Measurements from ENCODE around the gene HEATR5A.

DNA sequence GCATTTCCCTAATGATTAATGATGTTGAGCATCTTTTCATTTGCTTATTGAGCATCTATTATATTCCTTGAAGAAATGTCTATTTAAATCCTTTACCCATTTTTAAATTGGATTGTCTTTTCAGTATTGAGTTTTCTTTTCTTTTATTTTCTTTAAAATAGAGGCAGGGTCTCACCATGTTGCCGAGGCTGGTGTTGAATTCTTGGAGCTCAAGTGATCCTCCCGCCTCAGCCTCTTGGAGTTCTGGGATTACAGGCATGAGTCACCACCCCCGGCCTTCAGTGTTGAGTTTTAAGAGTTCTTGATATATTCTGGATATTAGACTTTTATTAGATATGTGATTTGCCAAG is 139.5 kb downstream of the HEATR5A start:
- TF ChIP-seq, protein P1, sequence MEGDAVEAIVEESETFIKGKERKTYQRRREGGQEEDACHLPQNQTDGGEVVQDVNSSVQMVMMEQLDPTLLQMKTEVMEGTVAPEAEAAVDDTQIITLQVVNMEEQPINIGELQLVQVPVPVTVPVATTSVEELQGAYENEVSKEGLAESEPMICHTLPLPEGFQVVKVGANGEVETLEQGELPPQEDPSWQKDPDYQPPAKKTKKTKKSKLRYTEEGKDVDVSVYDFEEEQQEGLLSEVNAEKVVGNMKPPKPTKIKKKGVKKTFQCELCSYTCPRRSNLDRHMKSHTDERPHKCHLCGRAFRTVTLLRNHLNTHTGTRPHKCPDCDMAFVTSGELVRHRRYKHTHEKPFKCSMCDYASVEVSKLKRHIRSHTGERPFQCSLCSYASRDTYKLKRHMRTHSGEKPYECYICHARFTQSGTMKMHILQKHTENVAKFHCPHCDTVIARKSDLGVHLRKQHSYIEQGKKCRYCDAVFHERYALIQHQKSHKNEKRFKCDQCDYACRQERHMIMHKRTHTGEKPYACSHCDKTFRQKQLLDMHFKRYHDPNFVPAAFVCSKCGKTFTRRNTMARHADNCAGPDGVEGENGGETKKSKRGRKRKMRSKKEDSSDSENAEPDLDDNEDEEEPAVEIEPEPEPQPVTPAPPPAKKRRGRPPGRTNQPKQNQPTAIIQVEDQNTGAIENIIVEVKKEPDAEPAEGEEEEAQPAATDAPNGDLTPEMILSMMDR (optimal IDR thresholded peaks at IDR 0.05 in 1 of 3, IDR thresholded peaks at IDR 0.05 in 1 of 3, conservative IDR thresholded peaks at IDR 0.05 in 1 of 3; ENCODE audit: extremely low read depth in 1 of 3, insufficient read depth in 2 of 3, low read length in 3 of 3) = no peak
- no peak for TF ChIP-seq EZH2 (IDR thresholded peaks at IDR 0.05; ENCODE audit: low read length)

Data from keratinocyte (primary cell).